ENCODE data around the gene TBPL2. TPM values are rescaled to one million over a fixed set of nuclear protein-coding genes. Genes with fewer than 3 reads are reported as not detected.

TBPL2 gene
- total RNA-seq, 1 donor from 2014 or later = not detected

GRCh38 chr14:55404173-55404854, 36.1 kb downstream of the TBPL2 start:
- Mint-ChIP-seq H3K9me3 (ENCODE audit: unreplicated experiment) (no peaks in the 10 kb centered on the region), H3K27ac (ENCODE audit: unreplicated experiment) (no peak overlapping the region), H3K4me1 (ENCODE audit: low read depth, unreplicated experiment) (peaks cover 2% of the 10 kb centered on the region), H3K36me3 (ENCODE audit: unreplicated experiment) (no peaks in the 10 kb centered on the region), H3K27me3 (ENCODE audit: unreplicated experiment) (no peaks in the 10 kb centered on the region), H3K4me3 (ENCODE audit: unreplicated experiment) (no peak overlapping the region)
- TF ChIP-seq CTCF (IDR thresholded peaks at IDR 0.05; ENCODE audit: partially characterized antibody, unreplicated experiment) = no peak
- no peak for DNase-seq

GRCh38 chr14:55401751-55402150, 38.7 kb downstream of the TBPL2 start:
- DNase-seq = no peak
- Mint-ChIP-seq H3K36me3 (ENCODE audit: unreplicated experiment) (no peaks in the 10 kb centered on the region), H3K27ac (ENCODE audit: unreplicated experiment) (no peak overlapping the region), H3K4me1 (ENCODE audit: low read depth, unreplicated experiment) (peaks cover 2% of the 10 kb centered on the region), H3K9me3 (ENCODE audit: unreplicated experiment) (no peaks in the 10 kb centered on the region), H3K27me3 (ENCODE audit: unreplicated experiment) (no peaks in the 10 kb centered on the region), H3K4me3 (ENCODE audit: unreplicated experiment) (no peak overlapping the region)
- TF ChIP-seq CTCF (IDR thresholded peaks at IDR 0.05; ENCODE audit: partially characterized antibody, unreplicated experiment) = no peak

- Mint-ChIP-seq H3K36me3 (ENCODE audit: unreplicated experiment) (no peaks in the 10 kb centered on the region), H3K27ac (ENCODE audit: unreplicated experiment) (no peak overlapping the region), H3K4me3 (ENCODE audit: unreplicated experiment) (no peak overlapping the region), H3K4me1 (ENCODE audit: low read depth, unreplicated experiment) (no peaks in the 10 kb centered on the region), H3K27me3 (ENCODE audit: unreplicated experiment) (no peaks in the 10 kb centered on the region), H3K9me3 (ENCODE audit: unreplicated experiment) (peaks cover 1% of the 10 kb centered on the region)
- DNase-seq = no peak
- no peak for TF ChIP-seq CTCF (IDR thresholded peaks at IDR 0.05; ENCODE audit: partially characterized antibody, unreplicated experiment)
Observed at GRCh38 chr14:55399852-55400251, 40.6 kb downstream of the TBPL2 start.

- H3K9me3 Mint-ChIP-seq (ENCODE audit: unreplicated experiment) = peaks cover 1% of the 10 kb centered on the region
- no peaks in the 10 kb centered on the region for H3K27me3 Mint-ChIP-seq (ENCODE audit: unreplicated experiment)
- no peak for DNase-seq
- H3K4me3 Mint-ChIP-seq (ENCODE audit: unreplicated experiment) = no peak overlapping the region
- no peak overlapping the region for H3K27ac Mint-ChIP-seq (ENCODE audit: unreplicated experiment)
- TF ChIP-seq CTCF (IDR thresholded peaks at IDR 0.05; ENCODE audit: partially characterized antibody, unreplicated experiment) = no peak
- no peaks in the 10 kb centered on the region for H3K4me1 Mint-ChIP-seq (ENCODE audit: low read depth, unreplicated experiment)
- H3K36me3 Mint-ChIP-seq (ENCODE audit: unreplicated experiment) = no peaks in the 10 kb centered on the region
Observed at GRCh38 chr14:55399183-55399582, 41.2 kb downstream of the TBPL2 start.

GRCh38 chr14:55398679-55399078, 41.7 kb downstream of the TBPL2 start:
- Mint-ChIP-seq H3K4me3 (ENCODE audit: unreplicated experiment) (no peak overlapping the region), H3K36me3 (ENCODE audit: unreplicated experiment) (no peaks in the 10 kb centered on the region), H3K9me3 (ENCODE audit: unreplicated experiment) (peaks cover 1% of the 10 kb centered on the region), H3K27me3 (ENCODE audit: unreplicated experiment) (no peaks in the 10 kb centered on the region), H3K4me1 (ENCODE audit: low read depth, unreplicated experiment) (no peaks in the 10 kb centered on the region), H3K27ac (ENCODE audit: unreplicated experiment) (no peak overlapping the region)
- TF ChIP-seq CTCF (IDR thresholded peaks at IDR 0.05; ENCODE audit: partially characterized antibody, unreplicated experiment) = no peak
- DNase-seq = no peak
